HEK293T (cell line): ENCODE measurements around the gene ZBTB4.

Source experiments
- BHLHE40 ChIP-seq: fragments of 450-650 bp; IDR thresholded peaks from 2 replicates; pipeline ENCODE4 v1.6.1; 2016; ENCODE audit warnings: mild to moderate bottlenecking, moderate library complexity, borderline replicate concordance
- CTBP1 ChIP-seq: fragments of 450-650 bp; IDR thresholded peaks from 2 replicates; pipeline ENCODE4 v1.6.1; 2016; ENCODE audit warnings: borderline replicate concordance
- ELF4 ChIP-seq: fragments of 450-650 bp; IDR thresholded peaks from 2 replicates; pipeline ENCODE4 v1.6.1; 2017; ENCODE audit warnings: antibody characterized with exemption
- NFRKB ChIP-seq: fragments of 450-650 bp; IDR thresholded peaks from 2 replicates; pipeline ENCODE4 v1.6.1; 2016; ENCODE audit warnings: mild to moderate bottlenecking, moderate library complexity
- SP1 ChIP-seq: fragments of 450-650 bp; IDR thresholded peaks from 2 replicates; pipeline ENCODE4 v1.6.1; 2017

DNA sequence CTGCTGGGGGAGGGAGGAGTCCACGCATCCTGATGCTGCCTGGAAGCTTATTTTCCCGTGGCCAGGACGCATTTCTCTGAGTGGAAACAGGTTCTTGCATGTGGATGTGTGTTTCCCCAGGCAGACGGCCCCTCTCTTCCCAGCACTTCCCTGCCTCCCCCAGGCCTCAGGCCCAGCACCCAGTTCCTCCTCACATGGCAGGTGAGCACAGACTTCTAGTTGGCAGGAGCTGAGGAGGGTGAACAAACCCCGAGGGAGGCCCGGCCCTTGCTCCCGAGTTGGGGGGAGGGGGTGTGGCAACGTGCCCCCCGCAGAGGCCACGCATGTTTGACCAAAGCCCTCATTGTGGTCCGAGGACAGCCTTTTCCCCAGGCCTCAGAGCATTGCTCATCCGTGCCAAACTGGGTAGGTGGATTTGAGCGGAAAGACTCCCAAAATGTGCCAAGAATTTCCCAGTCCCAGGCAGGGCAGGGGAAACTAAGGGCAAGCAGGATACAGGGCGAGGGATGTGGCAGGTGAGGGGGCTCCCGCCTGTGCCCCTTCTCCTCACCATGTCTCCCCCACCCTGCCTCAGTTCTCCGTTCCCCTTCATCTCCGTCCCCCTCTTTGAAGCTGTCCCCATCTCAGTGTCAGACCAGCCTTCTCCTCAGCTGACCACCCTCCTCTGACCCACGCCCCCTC is 60.8 kb downstream of the ZBTB4 start:
- TF ChIP-seq SP1 (no peak), CTBP1 (no peak), BHLHE40 (no peak), ELF4 (no peak), NFRKB (no peak)
